CD4-positive, alpha-beta T cell (primary cell): Measurements from ENCODE around the gene SERPINB6. TPM values are rescaled to one million over a fixed set of nuclear protein-coding genes. Genes with fewer than 3 reads are reported as not detected.
"Not testable (repeated sequence)": the region's sequence is repeated elsewhere in the genome, so short reads cannot be mapped to it uniquely, and the experiment has no call there.

Experiments
- ATAC-seq: fragments of 200-7000 bp; cut with Tn5 transposase; one replicate; pipeline ENCODE4 v1.10.0; 2022; ENCODE audit warnings: mild to moderate bottlenecking; ENCODE audit not compliant: poor library complexity
- CTCF ChIA-PET: fragments of 350-600 bp; sonication (Branson Sonifier 250); formaldehyde crosslinking; loops from one replicate; lab custom pipeline; 2021; ENCODE audit warnings: antibody characterized with exemption, inconsistent platforms; lab: Charles Lee
- POLR2A ChIA-PET: fragments of 350-600 bp; sonication (Branson Sonifier 250); formaldehyde crosslinking; loops from one replicate; lab custom pipeline; 2021; ENCODE audit warnings: antibody characterized with exemption, inconsistent platforms; lab: Charles Lee
- DNase-seq, 14 experiments: peaks; one replicate each; pipeline ENCODE4 v3.0.0-alpha.2; 2013 to 2020; ENCODE audit warnings: mixed read lengths in 2 of 14
- H3K27ac ChIP-seq, 2 donors: one replicate each; pipeline versions ENCODE4 v1.5.1 to v1.7.0; 2013; ENCODE audit warnings: low read length in 2 of 2, low read depth in 1 of 2, mild to moderate bottlenecking in 1 of 2
- H3K27me3 ChIP-seq, 2 experiments: 1 replicate in 1 of 2; 2 replicates in 1 of 2; pipeline versions ENCODE4 v1.6.1 to v1.7.0; 2013; ENCODE audit warnings: low read length in 2 of 2, control low read depth in 1 of 2, mild to moderate bottlenecking in 1 of 2, moderate library complexity in 1 of 2; ENCODE audit not compliant: insufficient read depth in 2 of 2, control insufficient read depth in 1 of 2
- H3K36me3 ChIP-seq: one replicate; pipeline ENCODE4 v1.6.1; 2013; ENCODE audit warnings: low read length, control low read depth; ENCODE audit not compliant: insufficient read depth
- H3K4me1 ChIP-seq: one replicate; pipeline ENCODE4 v1.6.1; 2013; ENCODE audit warnings: low read length, control low read depth; ENCODE audit not compliant: insufficient read depth
- H3K4me3 ChIP-seq: one replicate; pipeline ENCODE4 v1.5.1; 2013; ENCODE audit warnings: mild to moderate bottlenecking, low read length, moderate library complexity
- H3K9me3 ChIP-seq, 2 experiments: 1 replicate in 1 of 2; 2 replicates in 1 of 2; pipeline versions ENCODE4 v1.6.1 to v1.7.0; 2013; ENCODE audit warnings: low read length in 2 of 2, mild to moderate bottlenecking in 2 of 2, control low read depth in 1 of 2, moderate library complexity in 1 of 2; ENCODE audit not compliant: control insufficient read depth in 1 of 2, insufficient read depth in 1 of 2
- H3K27ac Mint-ChIP-seq: one replicate; pipeline ENCODE4 v1.8.0; 2020; ENCODE audit warnings: mixed read lengths
- H3K27me3 Mint-ChIP-seq: one replicate; pipeline ENCODE4 v1.8.0; 2021; ENCODE audit warnings: mixed read lengths
- H3K36me3 Mint-ChIP-seq: one replicate; pipeline ENCODE4 v1.8.0; 2021; ENCODE audit warnings: low read depth, mixed read lengths
- H3K4me1 Mint-ChIP-seq: one replicate; pipeline ENCODE4 v1.8.0; 2021; ENCODE audit warnings: low read depth, mixed read lengths
- H3K4me3 Mint-ChIP-seq: one replicate; pipeline ENCODE4 v1.8.0; 2020; ENCODE audit warnings: mild to moderate bottlenecking, mixed read lengths
- H3K9me3 Mint-ChIP-seq: one replicate; pipeline ENCODE4 v1.8.0; 2020; ENCODE audit warnings: mixed read lengths
- CTCF ChIP-seq: fragments of 200-600 bp; IDR thresholded peaks from one replicate; pipeline ENCODE4 v1.8.0; 2022; ENCODE audit warnings: antibody characterized with exemption, mild to moderate bottlenecking
- intact Hi-C, 2 experiments: fragments of 100-400 bp; cut with DNase I in 1 of 2; cut with micrococcal nuclease in 1 of 2; formaldehyde crosslinking; loops; one replicate each; pipeline versions ENCODE4 v1.15.1 to v1.9.0; 2023 to 2025; cut with DNase I, micrococcal nuclease
- total RNA-seq, 174 experiments: library from RNA in 2 of 174; stranded (reverse) in 2 of 174; gene quantifications; one replicate each; pipeline ENCODE4 v1.2.3 and lab custom pipeline; 2021 to 2026

SERPINB6 gene
- total RNA-seq, 2 experiments from 2014 or later, result 11.0 to 11.9 TPM

- intact Hi-C loops, result loop anchor here (1.0 to 2.0 kb wide), 2 partner anchors 13 to 15 kb away; no protein-coding TSS in a partner anchor
- ChIA-PET CTCF (interaction anchor here (0.5 kb wide), 1 partner anchor 37 kb away, joined by 3 read pairs; no protein-coding TSS in a partner anchor), POLR2A (no interaction called here)
- Histone ChIP-seq H3K9me3 (no peaks in the 10 kb centered on the region), H3K27ac (no peak overlapping the region), H3K36me3 (no peaks in the 10 kb centered on the region), H3K4me1 (peaks cover 17% of the 10 kb centered on the region), H3K4me3 (no peak overlapping the region), H3K27me3 (peaks cover 0 to 4% of the 10 kb centered on the region in 2 experiments)
- DNase-seq (peak in 1 of 14 experiments; percentile 56), ATAC-seq (no peak)
- Mint-ChIP-seq H3K36me3 (no peaks in the 10 kb centered on the region), H3K27me3 (peaks cover 36% of the 10 kb centered on the region), H3K27ac (no peak overlapping the region), H3K4me1 (peaks cover 31% of the 10 kb centered on the region), H3K9me3 (no peaks in the 10 kb centered on the region), H3K4me3 (peak overlapping the region; percentile 36)
- TF ChIP-seq CTCF, result no peak
Observed at GRCh38 chr6:2973676-2974075, 2.3 kb upstream of the SERPINB6 start.

- H3K36me3 Mint-ChIP-seq, POLR2A ChIA-PET, H3K27me3 ChIP-seq, H3K27ac Mint-ChIP-seq, DNase-seq, H3K9me3 Mint-ChIP-seq, H3K4me3 ChIP-seq, CTCF ChIA-PET, H3K9me3 ChIP-seq, ATAC-seq, H3K36me3 ChIP-seq, H3K27ac ChIP-seq: not testable (repeated sequence)
- H3K27me3 Mint-ChIP-seq, result peaks cover 31% of the 10 kb centered on the region
- intact Hi-C loops, result loop anchor here (1.0 to 2.0 kb wide), 2 partner anchors 13 to 16 kb away; no protein-coding TSS in a partner anchor
- H3K4me1 Mint-ChIP-seq, result peaks cover 31% of the 10 kb centered on the region
- peak overlapping the region; percentile 90 for H3K4me3 Mint-ChIP-seq
- peaks cover 17% of the 10 kb centered on the region for H3K4me1 ChIP-seq
Observed at GRCh38 chr6:2973180-2973579, 1.8 kb upstream of the SERPINB6 start.

GRCh38 chr6:2972685-2973084, 1.3 kb upstream of the SERPINB6 start:
- not testable (repeated sequence) for H3K36me3 Mint-ChIP-seq, H3K27me3 ChIP-seq, H3K4me3 ChIP-seq, H3K36me3 ChIP-seq, H3K9me3 Mint-ChIP-seq, ATAC-seq, H3K27ac ChIP-seq, H3K9me3 ChIP-seq, DNase-seq
- CTCF ChIA-PET, result interaction anchor here (1.6 kb wide), 1 partner anchor 16 kb away, joined by 6 read pairs; no protein-coding TSS in a partner anchor
- POLR2A ChIA-PET, result interaction anchor here (1.6 kb wide), 1 partner anchor 17 kb away, joined by 30 read pairs; no protein-coding TSS in a partner anchor
- H3K4me1 Mint-ChIP-seq, result peaks cover 31% of the 10 kb centered on the region
- H3K4me1 ChIP-seq, result peaks cover 17% of the 10 kb centered on the region
- H3K4me3 Mint-ChIP-seq, result peak overlapping the region; percentile 90
- H3K27ac Mint-ChIP-seq, result peak overlapping the region; percentile 78
- intact Hi-C loops, result loop anchor here (1.0 to 2.0 kb wide), 2 partner anchors 14 to 16 kb away; no protein-coding TSS in a partner anchor
- peaks cover 31% of the 10 kb centered on the region for H3K27me3 Mint-ChIP-seq

GRCh38 chr6:2972219-2972487, 786 bp upstream of the SERPINB6 start:
- DNase-seq, H3K27ac ChIP-seq, H3K27me3 ChIP-seq, H3K9me3 Mint-ChIP-seq, H3K36me3 ChIP-seq, H3K36me3 Mint-ChIP-seq, ATAC-seq, H3K9me3 ChIP-seq: not testable (repeated sequence)
- H3K4me1 ChIP-seq, result peaks cover 17% of the 10 kb centered on the region
- H3K4me3 ChIP-seq, result peak overlapping the region; percentile 56
- peak overlapping the region; percentile 90 for H3K4me3 Mint-ChIP-seq
- peaks cover 31% of the 10 kb centered on the region for H3K4me1 Mint-ChIP-seq
- peak overlapping the region; percentile 78 for H3K27ac Mint-ChIP-seq
- peaks cover 28% of the 10 kb centered on the region for H3K27me3 Mint-ChIP-seq
- POLR2A ChIA-PET, result interaction anchor here (0.8 to 1.6 kb wide), 6 partner anchors 17 to 94 kb away, joined by 3 to 30 read pairs (median 5); no protein-coding TSS in a partner anchor
- CTCF ChIA-PET, result interaction anchor here (1.2 to 1.6 kb wide), 3 partner anchors 8 to 17 kb away, joined by 3 to 6 read pairs (median 3); no protein-coding TSS in a partner anchor
- intact Hi-C loops, result loop anchor here in 1 of 2 experiments (2.0 kb wide), 1 partner anchor 17 kb away; no protein-coding TSS in a partner anchor
